K562 (cell line): ENCODE results near the gene MACROH2A2.

Source experiments
- CBFA2T2 ChIP-seq: fragments of 450-650 bp; conservative IDR thresholded peaks from 2 replicates; pipeline ENCODE4 v1.6.1; 2017; ENCODE audit warnings: mild to moderate bottlenecking
- DIDO1 ChIP-seq: fragments of 450-650 bp; IDR thresholded peaks from 2 replicates; pipeline ENCODE4 v1.6.1; 2016; ENCODE audit warnings: low read depth, missing biosample characterization, missing genetic modification characterization
- EZH2 ChIP-seq: IDR thresholded peaks from 2 replicates; pipeline ENCODE4 v1.6.1; 2012; ENCODE audit warnings: low read depth, mild to moderate bottlenecking, inconsistent platforms, low read length, borderline replicate concordance
- MAFG ChIP-seq: fragments of 450-650 bp; conservative IDR thresholded peaks from 2 replicates; pipeline ENCODE4 v1.6.1; 2016; ENCODE audit warnings: missing genetic modification characterization, missing compliant biosample characterization
- MTA3 ChIP-seq: fragments of 450-650 bp; formaldehyde crosslinking; IDR thresholded peaks from 2 replicates; pipeline ENCODE4 v1.6.1; 2017; ENCODE audit warnings: mild to moderate bottlenecking, borderline replicate concordance
- NCOA6 ChIP-seq: fragments of 450-650 bp; IDR thresholded peaks from 2 replicates; pipeline ENCODE4 v1.6.1; 2017; ENCODE audit warnings: mild to moderate bottlenecking
- NR2C2 ChIP-seq, 2 experiments: fragments of 200-800 bp in 1 of 2; sonication (Bioruptor generic) in 1 of 2; sonication (generic) in 1 of 2; formaldehyde crosslinking in 1 of 2; IDR thresholded peaks; 2 replicates each; pipeline versions ENCODE4 v1.6.1 to v1.8.0; 2016 to 2022; ENCODE audit warnings: mild to moderate bottlenecking in 1 of 2, missing compliant biosample characterization in 1 of 2, missing genetic modification characterization in 1 of 2, missing genetic modification reagents in 1 of 2
- PML ChIP-seq: IDR thresholded peaks from 2 replicates; pipeline ENCODE4 v1.6.1; 2012; ENCODE audit warnings: low read length, inconsistent platforms
- POLR2AphosphoS5 ChIP-seq: IDR thresholded peaks from 2 replicates; pipeline ENCODE4 v1.6.1; 2011; ENCODE audit warnings: mild to moderate bottlenecking, low read depth, low read length, moderate library complexity; ENCODE audit not compliant: control insufficient read depth, insufficient read depth
- ZC3H11A ChIP-seq: IDR thresholded peaks from 2 replicates; pipeline ENCODE4 v1.6.1; 2012; ENCODE audit warnings: low read depth, low read length, improper control_type of control experiment
- TF ChIP-seq, protein P1 (sequence below), 2 experiments: fragments of 450-650 bp in 1 of 2; sonication (generic) in 1 of 2; formaldehyde crosslinking in 1 of 2; IDR thresholded peaks; 2 replicates each; pipeline versions ENCODE4 v1.7.1 to v1.9.0; 2016 to 2022; ENCODE audit warnings: inconsistent platforms in 1 of 2, mild to moderate bottlenecking in 1 of 2, missing genetic modification reagents in 1 of 2
- TF ChIP-seq, protein P2 (sequence below): IDR thresholded peaks from 3 replicates; pipeline ENCODE4 v1.6.1; 2011; ENCODE audit warnings: borderline replicate concordance, mild to moderate bottlenecking, moderate library complexity; ENCODE audit not compliant: insufficient read length; ENCODE audit errors: extremely low read depth
- TF ChIP-seq, protein P3 (sequence below), 3 experiments: IDR thresholded peaks in 2 of 3; conservative IDR thresholded peaks in 1 of 3; 2 replicates each; pipeline ENCODE4 v1.5.1; 2011 to 2012; ENCODE audit warnings: low read length in 3 of 3, mild to moderate bottlenecking in 3 of 3, control low read depth in 2 of 3, improper control_type of control experiment in 1 of 3, inconsistent platforms in 1 of 3, low read depth in 1 of 3, mixed read lengths in 1 of 3, moderate library complexity in 1 of 3; ENCODE audit not compliant: insufficient read depth in 2 of 3
- TF ChIP-seq, protein P4 (sequence below): sonication (generic); formaldehyde crosslinking; IDR thresholded peaks from 2 replicates; pipeline ENCODE4 v1.8.0; 2022; ENCODE audit warnings: mild to moderate bottlenecking, low read depth, missing genetic modification reagents

DNA sequence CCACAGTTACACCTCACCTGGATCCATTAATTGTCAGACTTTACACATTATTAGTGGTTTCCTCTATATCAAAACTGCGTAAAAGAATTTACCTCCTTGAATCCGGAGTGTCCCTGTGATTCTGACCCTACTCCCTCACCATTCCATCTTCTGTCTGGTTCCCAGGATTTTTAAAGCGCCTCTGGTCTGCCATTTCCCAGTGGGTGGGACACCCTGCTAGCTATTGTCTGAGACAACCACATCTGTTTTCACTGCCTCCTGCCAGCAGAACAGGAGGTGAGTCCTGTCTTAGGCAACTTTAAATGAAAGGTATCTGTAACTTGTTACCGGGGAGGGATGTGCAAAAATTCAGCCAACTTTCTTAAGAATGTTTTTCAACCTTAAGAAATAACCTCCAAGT, 2.3 kb downstream of the MACROH2A2 start:
- no peak for TF ChIP-seq POLR2AphosphoS5
- TF ChIP-seq MTA3: no peak
- TF ChIP-seq ZC3H11A: no peak
- no peak for TF ChIP-seq CBFA2T2
- TF ChIP-seq, protein P1, sequence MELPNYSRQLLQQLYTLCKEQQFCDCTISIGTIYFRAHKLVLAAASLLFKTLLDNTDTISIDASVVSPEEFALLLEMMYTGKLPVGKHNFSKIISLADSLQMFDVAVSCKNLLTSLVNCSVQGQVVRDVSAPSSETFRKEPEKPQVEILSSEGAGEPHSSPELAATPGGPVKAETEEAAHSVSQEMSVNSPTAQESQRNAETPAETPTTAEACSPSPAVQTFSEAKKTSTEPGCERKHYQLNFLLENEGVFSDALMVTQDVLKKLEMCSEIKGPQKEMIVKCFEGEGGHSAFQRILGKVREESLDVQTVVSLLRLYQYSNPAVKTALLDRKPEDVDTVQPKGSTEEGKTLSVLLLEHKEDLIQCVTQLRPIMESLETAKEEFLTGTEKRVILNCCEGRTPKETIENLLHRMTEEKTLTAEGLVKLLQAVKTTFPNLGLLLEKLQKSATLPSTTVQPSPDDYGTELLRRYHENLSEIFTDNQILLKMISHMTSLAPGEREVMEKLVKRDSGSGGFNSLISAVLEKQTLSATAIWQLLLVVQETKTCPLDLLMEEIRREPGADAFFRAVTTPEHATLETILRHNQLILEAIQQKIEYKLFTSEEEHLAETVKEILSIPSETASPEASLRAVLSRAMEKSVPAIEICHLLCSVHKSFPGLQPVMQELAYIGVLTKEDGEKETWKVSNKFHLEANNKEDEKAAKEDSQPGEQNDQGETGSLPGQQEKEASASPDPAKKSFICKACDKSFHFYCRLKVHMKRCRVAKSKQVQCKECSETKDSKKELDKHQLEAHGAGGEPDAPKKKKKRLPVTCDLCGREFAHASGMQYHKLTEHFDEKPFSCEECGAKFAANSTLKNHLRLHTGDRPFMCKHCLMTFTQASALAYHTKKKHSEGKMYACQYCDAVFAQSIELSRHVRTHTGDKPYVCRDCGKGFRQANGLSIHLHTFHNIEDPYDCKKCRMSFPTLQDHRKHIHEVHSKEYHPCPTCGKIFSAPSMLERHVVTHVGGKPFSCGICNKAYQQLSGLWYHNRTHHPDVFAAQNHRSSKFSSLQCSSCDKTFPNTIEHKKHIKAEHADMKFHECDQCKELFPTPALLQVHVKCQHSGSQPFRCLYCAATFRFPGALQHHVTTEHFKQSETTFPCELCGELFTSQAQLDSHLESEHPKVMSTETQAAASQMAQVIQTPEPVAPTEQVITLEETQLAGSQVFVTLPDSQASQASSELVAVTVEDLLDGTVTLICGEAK (IDR thresholded peaks at IDR 0.05): no peak
- TF ChIP-seq, protein P1 (CRISPR knock-in tag; IDR thresholded peaks at IDR 0.05): no peak
- TF ChIP-seq, protein P2, sequence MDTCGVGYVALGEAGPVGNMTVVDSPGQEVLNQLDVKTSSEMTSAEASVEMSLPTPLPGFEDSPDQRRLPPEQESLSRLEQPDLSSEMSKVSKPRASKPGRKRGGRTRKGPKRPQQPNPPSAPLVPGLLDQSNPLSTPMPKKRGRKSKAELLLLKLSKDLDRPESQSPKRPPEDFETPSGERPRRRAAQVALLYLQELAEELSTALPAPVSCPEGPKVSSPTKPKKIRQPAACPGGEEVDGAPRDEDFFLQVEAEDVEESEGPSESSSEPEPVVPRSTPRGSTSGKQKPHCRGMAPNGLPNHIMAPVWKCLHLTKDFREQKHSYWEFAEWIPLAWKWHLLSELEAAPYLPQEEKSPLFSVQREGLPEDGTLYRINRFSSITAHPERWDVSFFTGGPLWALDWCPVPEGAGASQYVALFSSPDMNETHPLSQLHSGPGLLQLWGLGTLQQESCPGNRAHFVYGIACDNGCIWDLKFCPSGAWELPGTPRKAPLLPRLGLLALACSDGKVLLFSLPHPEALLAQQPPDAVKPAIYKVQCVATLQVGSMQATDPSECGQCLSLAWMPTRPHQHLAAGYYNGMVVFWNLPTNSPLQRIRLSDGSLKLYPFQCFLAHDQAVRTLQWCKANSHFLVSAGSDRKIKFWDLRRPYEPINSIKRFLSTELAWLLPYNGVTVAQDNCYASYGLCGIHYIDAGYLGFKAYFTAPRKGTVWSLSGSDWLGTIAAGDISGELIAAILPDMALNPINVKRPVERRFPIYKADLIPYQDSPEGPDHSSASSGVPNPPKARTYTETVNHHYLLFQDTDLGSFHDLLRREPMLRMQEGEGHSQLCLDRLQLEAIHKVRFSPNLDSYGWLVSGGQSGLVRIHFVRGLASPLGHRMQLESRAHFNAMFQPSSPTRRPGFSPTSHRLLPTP: no peak
- no peak for TF ChIP-seq NR2C2 (CRISPR knock-in tag; IDR thresholded peaks at IDR 0.05)
- TF ChIP-seq NR2C2 (tag; IDR thresholded peaks at IDR 0.05): no peak
- TF ChIP-seq MAFG (tag): no peak
- TF ChIP-seq, protein P3, sequence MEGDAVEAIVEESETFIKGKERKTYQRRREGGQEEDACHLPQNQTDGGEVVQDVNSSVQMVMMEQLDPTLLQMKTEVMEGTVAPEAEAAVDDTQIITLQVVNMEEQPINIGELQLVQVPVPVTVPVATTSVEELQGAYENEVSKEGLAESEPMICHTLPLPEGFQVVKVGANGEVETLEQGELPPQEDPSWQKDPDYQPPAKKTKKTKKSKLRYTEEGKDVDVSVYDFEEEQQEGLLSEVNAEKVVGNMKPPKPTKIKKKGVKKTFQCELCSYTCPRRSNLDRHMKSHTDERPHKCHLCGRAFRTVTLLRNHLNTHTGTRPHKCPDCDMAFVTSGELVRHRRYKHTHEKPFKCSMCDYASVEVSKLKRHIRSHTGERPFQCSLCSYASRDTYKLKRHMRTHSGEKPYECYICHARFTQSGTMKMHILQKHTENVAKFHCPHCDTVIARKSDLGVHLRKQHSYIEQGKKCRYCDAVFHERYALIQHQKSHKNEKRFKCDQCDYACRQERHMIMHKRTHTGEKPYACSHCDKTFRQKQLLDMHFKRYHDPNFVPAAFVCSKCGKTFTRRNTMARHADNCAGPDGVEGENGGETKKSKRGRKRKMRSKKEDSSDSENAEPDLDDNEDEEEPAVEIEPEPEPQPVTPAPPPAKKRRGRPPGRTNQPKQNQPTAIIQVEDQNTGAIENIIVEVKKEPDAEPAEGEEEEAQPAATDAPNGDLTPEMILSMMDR (IDR thresholded peaks at IDR 0.05 in 2 of 3, conservative IDR thresholded peaks at IDR 0.05 in 1 of 3; ENCODE audit: insufficient read depth in 2 of 3, low read depth in 1 of 3, low read length in 3 of 3): no peak
- no peak for TF ChIP-seq DIDO1 (tag)
- TF ChIP-seq PML: no peak
- no peak for TF ChIP-seq NCOA6
- TF ChIP-seq, protein P4, sequence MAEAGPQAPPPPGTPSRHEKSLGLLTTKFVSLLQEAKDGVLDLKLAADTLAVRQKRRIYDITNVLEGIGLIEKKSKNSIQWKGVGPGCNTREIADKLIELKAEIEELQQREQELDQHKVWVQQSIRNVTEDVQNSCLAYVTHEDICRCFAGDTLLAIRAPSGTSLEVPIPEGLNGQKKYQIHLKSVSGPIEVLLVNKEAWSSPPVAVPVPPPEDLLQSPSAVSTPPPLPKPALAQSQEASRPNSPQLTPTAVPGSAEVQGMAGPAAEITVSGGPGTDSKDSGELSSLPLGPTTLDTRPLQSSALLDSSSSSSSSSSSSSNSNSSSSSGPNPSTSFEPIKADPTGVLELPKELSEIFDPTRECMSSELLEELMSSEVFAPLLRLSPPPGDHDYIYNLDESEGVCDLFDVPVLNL (CRISPR knock-in tag): no peak
- no peak for TF ChIP-seq EZH2
